Vagina (tissue), 2 donors: ENCODE measurements around the gene DGCR2. TPM values are rescaled to one million over a fixed set of nuclear protein-coding genes. Genes with fewer than 3 reads are reported as not detected.

ENCODE experiments used
- DNase-seq, 2 donors: peaks; one replicate each; pipeline ENCODE4 v3.0.0-alpha.2; 2017; ENCODE audit errors: extremely low spot score in 2 of 2
- H3K27ac ChIP-seq: fragments of 200-600 bp; sonication (generic); one replicate; pipeline ENCODE4 v1.5.1; 2019
- H3K27me3 ChIP-seq: fragments of 200-600 bp; sonication (generic); one replicate; pipeline ENCODE4 v1.5.1; 2019
- H3K36me3 ChIP-seq, 2 donors: fragments of 200-600 bp; sonication (generic); one replicate each; pipeline ENCODE4 v1.5.1; 2017 to 2019
- H3K4me1 ChIP-seq: fragments of 200-600 bp; sonication (generic); one replicate; pipeline ENCODE4 v1.5.1; 2019
- H3K4me3 ChIP-seq, 2 donors: fragments of 200-600 bp; sonication (generic); 1 replicate in 1 of 2; 2 replicates in 1 of 2; pipeline ENCODE4 v1.5.1; 2016 to 2019
- H3K9me3 ChIP-seq: fragments of 200-600 bp; sonication (generic); one replicate; pipeline ENCODE4 v1.5.1; 2019
- CTCF ChIP-seq, 3 experiments: fragments of 450-650 bp in 2 of 3; fragments of 200-600 bp in 1 of 3; sonication (generic) in 1 of 3; IDR thresholded peaks; one replicate each; pipeline ENCODE4 v1.5.1; 2017 to 2019; ENCODE audit warnings: antibody characterized with exemption in 3 of 3, mild to moderate bottlenecking in 2 of 3, moderate library complexity in 2 of 3
- POLR2A ChIP-seq, 2 donors: fragments of 450-650 bp; IDR thresholded peaks; one replicate each; pipeline ENCODE4 v1.6.1; 2017; ENCODE audit warnings: antibody characterized with exemption in 2 of 2, mild to moderate bottlenecking in 2 of 2, moderate library complexity in 2 of 2
- POLR2AphosphoS5 ChIP-seq, 2 donors: sonication (generic); formaldehyde crosslinking; IDR thresholded peaks; one replicate each; pipeline ENCODE4 v1.9.0; 2017; ENCODE audit warnings: antibody characterized with exemption in 2 of 2, mild to moderate bottlenecking in 2 of 2, low read depth in 1 of 2; ENCODE audit not compliant: insufficient read depth in 1 of 2
- intact Hi-C: fragments of 100-400 bp; cut with DNase I; formaldehyde crosslinking; loops from one replicate; pipeline ENCODE4 v1.15.1; 2023
- total RNA-seq: library from RNA; depleted of rRNA; stranded (reverse); fragments of >200 nt; gene quantifications from one replicate; pipeline ENCODE4 v1.2.3, GENCODE V29; 2016

The DGCR2 gene
- total RNA-seq, 1 donor from 2014 or later, result 66.3 TPM

- Histone ChIP-seq H3K4me3 (no peak overlapping the region), H3K4me1 (no peaks in the 10 kb centered on the region), H3K36me3 (peaks cover 0 to 60% of the 10 kb centered on the region in 2 donors), H3K27ac (no peak overlapping the region), H3K27me3 (no peaks in the 10 kb centered on the region), H3K9me3 (no peaks in the 10 kb centered on the region)
- DNase-seq, result no peak
- intact Hi-C loops, result no loop called here
- no peak for TF ChIP-seq POLR2AphosphoS5 (IDR thresholded peaks at IDR 0.05; ENCODE audit: insufficient read depth in 1 of 2, low read depth in 1 of 2)
- no peak for TF ChIP-seq CTCF (IDR thresholded peaks at IDR 0.05)
Observed at GRCh38 chr22:19038728-19039447, 83.3 kb downstream of the DGCR2 start.

GRCh38 chr22:19038164-19038546 lies 84.1 kb downstream of the DGCR2 start:
- peaks cover 0 to 52% of the 10 kb centered on the region in 2 donors for H3K36me3 ChIP-seq
- no peak overlapping the region for H3K4me3 ChIP-seq
- H3K4me1 ChIP-seq, result no peaks in the 10 kb centered on the region
- no peak for DNase-seq
- no peaks in the 10 kb centered on the region for H3K9me3 ChIP-seq
- H3K27me3 ChIP-seq, result no peaks in the 10 kb centered on the region
- intact Hi-C loops, result no loop called here
- no peak for TF ChIP-seq POLR2AphosphoS5 (IDR thresholded peaks at IDR 0.05; ENCODE audit: insufficient read depth in 1 of 2, low read depth in 1 of 2)
- no peak for TF ChIP-seq POLR2A (IDR thresholded peaks at IDR 0.05)
- TF ChIP-seq CTCF (IDR thresholded peaks at IDR 0.05), result no peak
- H3K27ac ChIP-seq, result no peak overlapping the region

GRCh38 chr22:19037282-19038163 lies 84.7 kb downstream of the DGCR2 start:
- intact Hi-C loops, result no loop called here
- TF ChIP-seq POLR2AphosphoS5 (IDR thresholded peaks at IDR 0.05; ENCODE audit: insufficient read depth in 1 of 2, low read depth in 1 of 2), result no peak
- TF ChIP-seq CTCF (IDR thresholded peaks at IDR 0.05), result no peak
- TF ChIP-seq POLR2A (IDR thresholded peaks at IDR 0.05), result no peak
- no peak overlapping the region for H3K27ac ChIP-seq
- peaks cover 0 to 46% of the 10 kb centered on the region in 2 donors for H3K36me3 ChIP-seq
- H3K27me3 ChIP-seq, result no peaks in the 10 kb centered on the region
- DNase-seq, result no peak
- no peak overlapping the region for H3K4me3 ChIP-seq
- no peaks in the 10 kb centered on the region for H3K4me1 ChIP-seq
- no peaks in the 10 kb centered on the region for H3K9me3 ChIP-seq

- H3K4me1 ChIP-seq, result no peaks in the 10 kb centered on the region
- H3K9me3 ChIP-seq, result no peaks in the 10 kb centered on the region
- peaks cover 0 to 38% of the 10 kb centered on the region in 2 donors for H3K36me3 ChIP-seq
- no peak for TF ChIP-seq CTCF (IDR thresholded peaks at IDR 0.05)
- TF ChIP-seq POLR2AphosphoS5 (IDR thresholded peaks at IDR 0.05; ENCODE audit: insufficient read depth in 1 of 2, low read depth in 1 of 2), result no peak
- TF ChIP-seq POLR2A (IDR thresholded peaks at IDR 0.05), result no peak
- no peak for DNase-seq
- no peak overlapping the region for H3K27ac ChIP-seq
- H3K4me3 ChIP-seq, result no peak overlapping the region
- intact Hi-C loops, result no loop called here
- no peaks in the 10 kb centered on the region for H3K27me3 ChIP-seq
Observed at GRCh38 chr22:19036523-19037273, 85.5 kb downstream of the DGCR2 start.
